ENCODE data around the gene H2BK1. TPM values are rescaled to one million over a fixed set of nuclear protein-coding genes. Genes with fewer than 3 reads are reported as not detected.

H2BK1 gene
- total and polyA plus RNA-seq, 11 donors = not detected

GRCh38 chr7:151194188-151194587 lies 16.1 kb downstream of the H2BK1 start:
- Histone ChIP-seq H3K4me1 (no peaks in the 10 kb centered on the region), H3K9me3 (no peaks in the 10 kb centered on the region), H3K27me3 (peaks cover 0 to 10% (median 0%) of the 10 kb centered on the region in 9 donors), H3K36me3 (no peaks in the 10 kb centered on the region), H3K27ac (no peak overlapping the region), H3K4me3 (no peak overlapping the region)
- DNase-seq (no peak), ATAC-seq (no peak)
- 85 to 88% (median 85%) methylated on average over 4 to 7 of the region's 7 CpGs for WGBS, 4 donors
- TF ChIP-seq, protein P1, sequence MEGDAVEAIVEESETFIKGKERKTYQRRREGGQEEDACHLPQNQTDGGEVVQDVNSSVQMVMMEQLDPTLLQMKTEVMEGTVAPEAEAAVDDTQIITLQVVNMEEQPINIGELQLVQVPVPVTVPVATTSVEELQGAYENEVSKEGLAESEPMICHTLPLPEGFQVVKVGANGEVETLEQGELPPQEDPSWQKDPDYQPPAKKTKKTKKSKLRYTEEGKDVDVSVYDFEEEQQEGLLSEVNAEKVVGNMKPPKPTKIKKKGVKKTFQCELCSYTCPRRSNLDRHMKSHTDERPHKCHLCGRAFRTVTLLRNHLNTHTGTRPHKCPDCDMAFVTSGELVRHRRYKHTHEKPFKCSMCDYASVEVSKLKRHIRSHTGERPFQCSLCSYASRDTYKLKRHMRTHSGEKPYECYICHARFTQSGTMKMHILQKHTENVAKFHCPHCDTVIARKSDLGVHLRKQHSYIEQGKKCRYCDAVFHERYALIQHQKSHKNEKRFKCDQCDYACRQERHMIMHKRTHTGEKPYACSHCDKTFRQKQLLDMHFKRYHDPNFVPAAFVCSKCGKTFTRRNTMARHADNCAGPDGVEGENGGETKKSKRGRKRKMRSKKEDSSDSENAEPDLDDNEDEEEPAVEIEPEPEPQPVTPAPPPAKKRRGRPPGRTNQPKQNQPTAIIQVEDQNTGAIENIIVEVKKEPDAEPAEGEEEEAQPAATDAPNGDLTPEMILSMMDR (IDR thresholded peaks at IDR 0.05) = no peak
- TF ChIP-seq POLR2A (IDR thresholded peaks at IDR 0.05) = no peak
- intact Hi-C loops (cut with DNase I) = no loop called here

- Histone ChIP-seq H3K36me3 (no peaks in the 10 kb centered on the region), H3K4me3 (no peak overlapping the region), H3K4me1 (peaks cover 0 to 1% (median 0%) of the 10 kb centered on the region in 12 donors), H3K9me3 (no peaks in the 10 kb centered on the region), H3K27ac (no peak overlapping the region), H3K27me3 (peaks cover 0 to 10% (median 0%) of the 10 kb centered on the region in 9 donors)
- ATAC-seq (no peak), DNase-seq (no peak)
- TF ChIP-seq POLR2A (IDR thresholded peaks at IDR 0.05) = no peak
- TF ChIP-seq, protein P1 (IDR thresholded peaks at IDR 0.05) = no peak
- 84 to 95% (median 91%) methylated on average over 14 of the region's 14 CpGs for WGBS, 4 donors
- intact Hi-C loops (cut with DNase I) = no loop called here
These were observed 16.9 kb downstream of the H2BK1 start for GRCh38 chr7:151193203-151193978.

- TF ChIP-seq, protein P1 (IDR thresholded peaks at IDR 0.05) = no peak
- no peak for TF ChIP-seq POLR2A (IDR thresholded peaks at IDR 0.05)
- ATAC-seq (no peak), DNase-seq (no peak)
- H3K27me3 ChIP-seq = peaks cover 0 to 10% (median 0%) of the 10 kb centered on the region in 9 donors
- no peaks in the 10 kb centered on the region for H3K36me3 ChIP-seq
- intact Hi-C loops (cut with DNase I) = no loop called here
- H3K27ac ChIP-seq = no peak overlapping the region
- H3K4me3 ChIP-seq = no peak overlapping the region
- peaks cover 0 to 8% (median 0%) of the 10 kb centered on the region in 12 donors for H3K4me1 ChIP-seq
- WGBS, 4 donors = 95 to 99% (median 97%) methylated on average over 21 to 23 of the region's 23 CpGs
- no peaks in the 10 kb centered on the region for H3K9me3 ChIP-seq
These were observed 18.2 kb downstream of the H2BK1 start for GRCh38 chr7:151192002-151192539.

- no peaks in the 10 kb centered on the region for H3K9me3 ChIP-seq
- H3K27me3 ChIP-seq = peaks cover 0 to 10% (median 0%) of the 10 kb centered on the region in 9 donors
- peaks cover 0 to 12% (median 0%) of the 10 kb centered on the region in 12 donors for H3K4me1 ChIP-seq
- H3K27ac ChIP-seq = no peak overlapping the region
- intact Hi-C loops (cut with DNase I) = no loop called here
- ATAC-seq (no peak), DNase-seq (no peak)
- 73 to 86% (median 80%) methylated on average over 8 to 12 of the region's 12 CpGs for WGBS, 4 donors
- H3K36me3 ChIP-seq = no peaks in the 10 kb centered on the region
- no peak for TF ChIP-seq POLR2A (IDR thresholded peaks at IDR 0.05)
- TF ChIP-seq, protein P1 (IDR thresholded peaks at IDR 0.05) = no peak
- H3K4me3 ChIP-seq = no peak overlapping the region
These were observed 18.7 kb downstream of the H2BK1 start for GRCh38 chr7:151191544-151191943.

All from heart left ventricle (tissue), 16 donors.